ENCODE results near the gene LRRC57. TPM values are rescaled to one million over a fixed set of nuclear protein-coding genes. Genes with fewer than 3 reads are reported as not detected.

LRRC57 gene
- total RNA-seq, 1 experiment from 2014 or later: 18.7 TPM

DNA sequence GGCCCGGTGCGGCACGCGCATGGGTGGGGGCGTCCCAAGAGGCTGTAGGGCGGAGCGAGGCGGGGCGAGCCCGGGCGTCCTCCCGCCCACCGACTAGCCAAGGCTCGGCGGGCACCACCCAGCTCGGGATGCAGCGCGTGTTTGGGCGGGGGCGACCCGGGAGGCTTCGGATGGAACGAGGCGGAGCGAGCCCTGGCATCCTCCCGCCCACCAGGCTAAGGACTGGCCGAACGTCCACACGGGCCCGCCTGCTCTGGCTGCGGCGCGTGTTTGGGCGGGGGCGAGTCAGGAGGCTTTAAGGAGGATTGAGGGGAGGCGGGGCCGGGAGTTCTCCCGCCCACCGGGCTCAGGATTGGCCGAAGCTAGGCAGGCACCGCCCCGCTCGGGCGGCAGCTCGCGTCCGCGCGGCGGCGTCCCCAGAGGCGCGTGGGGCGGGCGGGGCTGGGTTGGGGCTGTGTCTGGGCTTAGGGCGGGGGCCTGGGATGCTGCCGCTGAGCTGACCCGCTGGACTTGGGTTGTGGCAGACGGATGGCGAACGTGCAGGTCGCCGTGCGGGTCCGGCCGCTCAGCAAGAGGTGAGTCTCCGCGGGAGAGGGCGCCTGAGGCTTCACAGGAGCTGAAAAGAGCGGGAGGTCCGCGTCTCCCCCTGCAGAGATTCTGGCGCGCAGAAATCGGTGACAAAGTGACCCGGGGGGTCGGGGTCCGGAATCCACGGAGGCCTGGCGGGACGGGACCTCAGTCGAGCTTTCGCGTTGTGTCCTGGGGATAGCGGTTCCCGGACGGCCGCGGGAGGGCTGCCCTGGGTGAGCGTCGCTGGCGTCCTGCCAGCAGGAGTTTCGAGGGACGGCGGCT, 26.8 kb upstream of the LRRC57 start, which contains the start of gene STARD9:
Gene STARD9, plus strand, starts transcription at position 419 of the 852 bp plus-strand sequence. Its CDS starts 110 bp downstream, at position 529.
- no peak within 1 kb of the TSS for H4K91ac ChIP-seq (ENCODE audit: insufficient read length, low read depth, low read length)
- H3K27me3 Mint-ChIP-seq (ENCODE audit: low read depth): peaks cover 52% of the 10 kb centered on the region
- H3K9me3 ChIP-seq (ENCODE audit: control insufficient read depth, low read depth, low read length): no peaks in the 10 kb centered on the region
- H2AFZ ChIP-seq (ENCODE audit: low read length): peak within 1 kb of the TSS; percentile 81
- no peak within 1 kb of the TSS for H3K27ac ChIP-seq (ENCODE audit: insufficient read length, low read depth, low read length)
- H2BK20ac ChIP-seq (ENCODE audit: low read depth, low read length, poor library complexity, severe bottlenecking): no peak within 1 kb of the TSS
- H3K36me3 Mint-ChIP-seq (ENCODE audit: insufficient read depth in 1 of 3, low read depth in 3 of 3): peaks cover 0 to 2% (median 0%) of the 10 kb centered on the region in 3 experiments; a peak in 2 of 7 replicates
- peak within 1 kb of the TSS; percentile 29 for H3K18ac ChIP-seq (ENCODE audit: insufficient read length, low read depth, low read length)
- H3K14ac ChIP-seq (ENCODE audit: insufficient read depth, low read length): no peak within 1 kb of the TSS; the same call in 1 of the 2 replicates
- H3K79me1 ChIP-seq (ENCODE audit: insufficient read depth, low read depth, low read length, poor library complexity, severe bottlenecking): no peaks in the 10 kb centered on the region
- H3K27me3 ChIP-seq (ENCODE audit: insufficient read depth, low read length): peaks cover 7% of the 10 kb centered on the region; the same call in 1 of the 2 replicates
- no peaks in the 10 kb centered on the region for H4K20me1 ChIP-seq (ENCODE audit: control insufficient read depth, insufficient read depth, insufficient read length)
- peak; percentile 99 for DNase-seq
- peak within 1 kb of the TSS; percentile 91 to 94 for H3K4me3 Mint-ChIP-seq
- no peak within 1 kb of the TSS for H3K56ac ChIP-seq (ENCODE audit: insufficient read length, low read depth, low read length)
- peaks cover 10 to 13% of the 10 kb centered on the region in 2 experiments for H3K4me1 Mint-ChIP-seq
- peak within 1 kb of the TSS; percentile 62 for H3K4me2 ChIP-seq (ENCODE audit: insufficient read depth, insufficient read length, low read length)
- H3K9me3 Mint-ChIP-seq: 0 out of 5 replicates have a peak, but pooled peaks cover 0 to 2% of the 10 kb centered on the region in 2 experiments
- WGBS (ENCODE audit: extremely low coverage, insufficient read length, low lambda C conversion rate): no CpG with 5 or more reads among the region's 95 CpGs
- H3T11ph ChIP-seq (ENCODE audit: low read length): no peak within 1 kb of the TSS
- H2BK12ac ChIP-seq (ENCODE audit: insufficient read length, low read depth, low read length): no peak within 1 kb of the TSS
- no peak within 1 kb of the TSS for H4K8ac ChIP-seq (replicated peaks; ENCODE audit: insufficient read length, low read depth, low read length)
- no peak within 1 kb of the TSS for H4K5ac ChIP-seq (ENCODE audit: insufficient read length, low read depth, low read length)
- H3K23ac ChIP-seq (ENCODE audit: insufficient read length, low read depth, low read length): no peak within 1 kb of the TSS
- no peak within 1 kb of the TSS for H2BK5ac ChIP-seq (ENCODE audit: insufficient read length, low read length)
- no peak within 1 kb of the TSS for H3K4ac ChIP-seq (ENCODE audit: low read depth, low read length)
- H2AK5ac ChIP-seq (ENCODE audit: insufficient read length, low read length): no peak within 1 kb of the TSS
- no peaks in the 10 kb centered on the region for H3K79me2 ChIP-seq (ENCODE audit: insufficient read depth, low read length)
- H3K27ac Mint-ChIP-seq: peak within 1 kb of the TSS in 2 of 3 experiments; percentile 61 to 92; a peak in 3 of 7 replicates
- H2BK120ac ChIP-seq (ENCODE audit: low read depth, low read length, poor library complexity, severe bottlenecking): no peak within 1 kb of the TSS
- H3K23me2 ChIP-seq (ENCODE audit: insufficient read length, low read depth, low read length, poor library complexity, severe bottlenecking): peaks cover 10% of the 10 kb centered on the region
- peak within 1 kb of the TSS; percentile 41 for H3K9ac ChIP-seq (ENCODE audit: extremely low read depth, insufficient read length, low read length)
- no peaks in the 10 kb centered on the region for H3K4me1 ChIP-seq (ENCODE audit: insufficient read depth, low read length)
- no peak within 1 kb of the TSS for H2BK15ac ChIP-seq (ENCODE audit: low read depth, low read length)
- TF ChIP-seq, protein P1, sequence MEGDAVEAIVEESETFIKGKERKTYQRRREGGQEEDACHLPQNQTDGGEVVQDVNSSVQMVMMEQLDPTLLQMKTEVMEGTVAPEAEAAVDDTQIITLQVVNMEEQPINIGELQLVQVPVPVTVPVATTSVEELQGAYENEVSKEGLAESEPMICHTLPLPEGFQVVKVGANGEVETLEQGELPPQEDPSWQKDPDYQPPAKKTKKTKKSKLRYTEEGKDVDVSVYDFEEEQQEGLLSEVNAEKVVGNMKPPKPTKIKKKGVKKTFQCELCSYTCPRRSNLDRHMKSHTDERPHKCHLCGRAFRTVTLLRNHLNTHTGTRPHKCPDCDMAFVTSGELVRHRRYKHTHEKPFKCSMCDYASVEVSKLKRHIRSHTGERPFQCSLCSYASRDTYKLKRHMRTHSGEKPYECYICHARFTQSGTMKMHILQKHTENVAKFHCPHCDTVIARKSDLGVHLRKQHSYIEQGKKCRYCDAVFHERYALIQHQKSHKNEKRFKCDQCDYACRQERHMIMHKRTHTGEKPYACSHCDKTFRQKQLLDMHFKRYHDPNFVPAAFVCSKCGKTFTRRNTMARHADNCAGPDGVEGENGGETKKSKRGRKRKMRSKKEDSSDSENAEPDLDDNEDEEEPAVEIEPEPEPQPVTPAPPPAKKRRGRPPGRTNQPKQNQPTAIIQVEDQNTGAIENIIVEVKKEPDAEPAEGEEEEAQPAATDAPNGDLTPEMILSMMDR (conservative IDR thresholded peaks at IDR 0.05): no peak; the same call in 2 of the 3 replicates

Data from H9 (cell line).